HG03280 (cell line): ENCODE data around the gene SYNM.

Experiments
- ATAC-seq: cut with Tn5 transposase; IDR thresholded peaks from one replicate; pipeline ENCODE4 v1.9.1; 2021; ENCODE audit warnings: mild to moderate bottlenecking, moderate library complexity; ENCODE audit not compliant: unreplicated experiment

SYNM gene

DNA sequence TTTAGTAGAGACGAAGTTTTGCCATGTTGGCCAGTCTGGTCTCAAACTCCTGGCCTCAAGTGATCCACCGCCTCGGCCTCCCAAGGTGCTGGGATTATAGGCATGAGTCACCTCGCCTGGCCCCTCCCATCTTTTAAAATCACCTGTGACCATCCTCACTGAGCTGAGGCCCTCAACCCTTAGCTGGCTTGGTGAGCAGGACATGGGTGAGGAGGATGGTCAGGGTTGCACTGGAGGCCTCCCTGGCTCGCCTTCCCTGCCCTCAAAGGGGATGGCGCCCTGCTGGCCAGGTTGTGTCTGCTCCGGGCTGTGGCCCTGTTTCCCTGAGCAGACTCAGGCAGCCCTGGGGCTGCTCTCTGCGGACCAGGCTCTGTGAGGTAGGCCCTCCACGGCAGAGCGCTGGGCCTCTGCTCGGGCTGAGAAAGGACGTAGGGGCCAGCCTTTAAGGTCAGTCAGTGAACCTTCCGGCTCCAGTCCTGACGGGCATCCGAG, 33.7 kb downstream of the SYNM start:
- ATAC-seq: no peak

DNA sequence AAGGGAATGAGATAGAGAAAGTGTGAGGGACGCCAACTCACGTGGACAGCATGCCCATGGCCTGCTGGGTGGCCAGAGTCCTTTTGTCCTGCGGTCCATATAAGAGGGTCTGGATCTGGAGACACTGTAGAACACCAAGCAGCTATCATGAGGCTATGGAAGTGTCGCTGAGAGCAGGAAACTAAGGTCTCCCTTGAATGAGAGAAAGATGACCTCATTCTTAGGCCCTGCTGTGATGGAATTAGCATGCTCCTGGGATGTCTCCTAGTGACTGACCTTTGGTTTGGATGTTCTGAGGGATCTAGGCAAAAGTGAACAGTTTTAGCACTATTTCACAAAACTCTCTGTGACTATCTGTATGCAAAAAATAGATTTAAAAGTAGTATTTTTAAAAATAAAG, 34.4 kb downstream of the SYNM start:
- no peak for ATAC-seq

DNA sequence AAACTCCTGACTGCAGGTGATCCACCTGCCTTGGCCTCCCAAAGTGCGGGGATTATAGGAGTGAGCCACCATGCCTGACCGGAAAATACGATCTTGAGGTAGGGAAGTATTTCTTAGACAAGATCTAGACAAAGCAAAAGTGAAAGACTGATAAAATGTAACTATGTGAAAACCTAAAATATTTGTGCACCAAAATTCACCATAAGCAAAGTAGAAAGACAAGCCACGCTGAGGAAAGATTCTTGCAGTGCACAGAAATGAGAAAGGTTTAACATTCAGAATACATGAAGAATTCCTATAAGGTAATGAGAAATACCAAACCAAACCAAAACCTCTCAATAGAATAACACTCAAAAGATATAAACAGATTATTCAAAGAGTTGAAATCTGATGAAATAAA, 35.7 kb downstream of the SYNM start:
- ATAC-seq: no peak

DNA sequence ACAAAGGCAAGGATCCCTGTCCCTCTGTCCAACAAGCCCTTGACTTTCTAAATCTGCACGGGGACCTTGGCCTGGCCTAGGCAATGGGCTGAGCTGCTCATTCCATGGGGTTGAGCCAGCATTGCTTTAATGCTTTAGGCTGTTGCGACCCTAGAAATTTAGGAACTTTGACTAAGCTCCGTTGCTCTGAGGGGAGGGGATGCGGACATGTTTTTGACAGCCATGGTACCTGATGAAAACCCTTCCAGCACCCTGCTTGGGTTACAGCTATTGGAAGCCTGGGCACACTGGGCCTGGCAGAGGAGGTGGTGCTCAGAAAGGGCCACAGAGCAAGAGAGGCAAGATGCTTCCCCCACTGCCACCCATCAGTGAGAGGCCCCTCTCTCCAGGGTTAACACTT, 37.1 kb downstream of the SYNM start:
- ATAC-seq: no peak

DNA sequence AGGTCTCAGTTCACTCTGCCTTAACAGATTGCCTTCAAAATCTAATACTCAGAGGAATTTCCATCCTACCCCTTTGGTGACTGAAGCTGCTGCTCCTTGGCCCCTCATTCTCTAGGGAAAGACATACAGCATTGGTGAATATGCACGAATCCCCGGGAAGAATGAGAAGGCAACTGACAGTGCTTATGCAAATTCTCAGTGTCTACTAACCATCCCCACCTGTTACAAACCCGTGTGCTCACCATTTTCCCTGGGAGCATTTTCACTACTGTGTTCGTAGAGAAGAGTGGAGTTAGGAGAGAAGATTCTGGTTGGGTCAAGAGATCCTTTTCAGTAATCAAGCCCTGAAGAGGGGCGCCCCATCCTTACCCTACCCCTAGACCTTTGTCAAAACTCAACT, 37.7 kb downstream of the SYNM start:
- no peak for ATAC-seq

DNA sequence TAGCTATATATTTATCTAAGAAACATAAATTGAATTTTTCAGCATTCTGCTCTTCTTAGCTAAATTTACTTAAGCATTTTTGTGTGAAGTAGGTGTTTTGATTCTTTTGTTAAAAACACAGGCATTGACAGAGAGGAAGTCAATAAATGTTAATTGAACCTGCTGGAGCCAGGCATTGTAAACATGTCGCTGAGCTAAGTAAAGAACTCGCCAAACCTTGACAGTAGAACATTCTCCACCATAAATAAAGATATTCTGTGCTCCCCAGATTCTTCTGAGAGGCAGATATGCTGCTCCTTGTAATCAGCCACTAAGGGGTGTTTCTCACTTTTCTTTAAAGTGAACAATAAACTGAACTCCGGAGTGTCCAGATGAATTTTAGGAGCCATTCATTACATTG, 38.4 kb downstream of the SYNM start:
- ATAC-seq: no peak

DNA sequence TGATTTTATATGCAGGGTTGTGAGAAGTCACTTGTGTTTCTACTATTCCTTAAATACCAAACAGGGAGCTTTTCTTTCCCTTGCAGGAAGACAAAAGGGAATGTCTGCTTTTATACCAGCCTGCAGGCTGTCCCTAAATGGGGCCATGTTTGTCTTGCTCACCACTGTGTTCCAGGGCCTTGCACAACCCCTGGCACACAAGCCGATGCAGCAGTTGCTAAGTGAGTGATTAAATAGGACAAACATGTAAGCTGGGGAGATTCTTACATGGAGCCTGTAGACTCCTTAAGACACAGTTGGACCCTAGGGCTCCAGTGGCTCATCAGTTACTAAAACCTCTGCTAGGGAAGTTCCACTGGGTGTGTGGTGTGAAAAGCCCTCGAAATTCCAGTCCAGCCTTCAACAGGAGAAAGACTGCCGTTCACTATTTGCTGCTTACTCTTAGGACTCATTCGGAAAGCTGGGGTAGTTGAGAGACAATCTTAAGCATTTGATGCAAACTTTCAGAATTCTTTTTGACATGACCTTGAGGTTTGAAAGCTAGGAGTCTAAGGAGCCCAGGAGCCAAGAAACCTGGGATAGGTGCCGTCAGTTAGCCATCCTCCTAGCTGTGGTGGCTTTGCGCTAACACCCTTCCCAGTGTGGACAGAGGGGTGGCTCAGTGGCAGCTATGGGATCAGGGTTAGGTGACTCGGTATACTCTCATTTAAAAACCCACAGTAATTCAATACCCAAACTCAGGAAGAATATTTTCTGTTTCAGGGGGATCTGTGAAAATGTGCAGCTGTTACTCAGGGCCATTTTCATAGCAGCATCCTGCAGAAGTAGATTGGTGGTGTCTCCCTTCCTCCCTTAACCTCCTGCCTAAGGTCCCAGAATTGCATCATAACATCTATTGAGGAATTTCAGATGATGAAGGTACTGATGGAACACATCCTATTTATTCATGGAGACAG, 39.1 kb downstream of the SYNM start:
- no peak for ATAC-seq

DNA sequence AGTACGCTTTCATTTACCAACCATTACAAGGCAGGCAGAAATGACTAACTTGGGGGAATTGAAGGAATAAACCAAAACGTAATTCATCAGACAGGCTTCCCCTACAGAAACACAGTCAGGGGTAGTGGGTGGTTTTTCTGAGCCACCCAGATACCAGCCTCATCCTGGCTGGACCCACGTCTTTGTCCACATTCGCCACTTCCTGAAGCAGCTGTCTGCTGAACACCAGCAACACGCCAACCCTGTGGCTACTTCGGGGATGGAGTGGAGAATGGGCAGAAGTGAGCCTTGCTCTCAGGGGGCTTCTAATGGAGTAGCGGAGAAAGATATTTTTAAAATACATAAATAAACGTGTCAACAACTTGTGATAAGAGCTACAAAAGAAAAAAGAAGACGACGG, 40.1 kb downstream of the SYNM start:
- no peak for ATAC-seq

DNA sequence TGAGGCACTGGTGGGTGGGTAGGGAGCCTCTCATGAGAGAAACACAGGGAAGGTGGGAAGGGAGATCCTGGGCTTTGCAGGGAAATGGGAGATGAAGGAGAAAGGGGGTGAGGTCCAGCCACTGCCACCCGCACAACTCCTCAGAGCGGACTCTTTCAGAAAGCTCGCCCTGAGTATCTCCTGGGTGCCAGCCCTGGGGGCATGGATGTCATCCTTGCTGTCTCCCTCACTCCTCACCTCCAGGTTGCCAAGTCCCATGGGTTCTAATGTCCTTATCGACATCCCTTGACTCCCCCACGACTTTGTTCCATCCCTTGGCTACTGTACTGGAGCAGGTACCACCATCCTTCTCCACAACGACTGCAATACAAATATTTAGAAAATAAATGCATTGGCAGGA, 40.9 kb downstream of the SYNM start:
- no peak for ATAC-seq

DNA sequence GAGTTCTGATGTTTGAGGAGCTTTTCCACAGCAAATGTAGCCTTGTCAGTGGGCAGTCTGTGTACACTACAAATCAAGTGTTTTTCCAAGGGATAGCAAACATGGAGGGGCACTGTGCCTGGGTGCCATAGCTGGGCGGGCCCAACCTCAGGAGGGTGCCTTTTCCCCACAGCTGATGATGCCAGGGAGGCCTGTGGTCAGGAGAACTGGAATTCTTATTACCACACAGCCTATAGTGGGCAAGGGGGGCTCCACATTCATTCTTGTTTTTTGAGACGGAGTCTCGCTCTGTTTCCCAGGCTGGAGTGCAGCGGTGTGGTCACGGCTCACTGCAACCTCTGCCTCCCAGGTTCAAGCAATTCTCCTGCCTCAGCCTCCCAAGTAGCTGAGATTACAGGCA, 41.8 kb downstream of the SYNM start:
- no peak for ATAC-seq

DNA sequence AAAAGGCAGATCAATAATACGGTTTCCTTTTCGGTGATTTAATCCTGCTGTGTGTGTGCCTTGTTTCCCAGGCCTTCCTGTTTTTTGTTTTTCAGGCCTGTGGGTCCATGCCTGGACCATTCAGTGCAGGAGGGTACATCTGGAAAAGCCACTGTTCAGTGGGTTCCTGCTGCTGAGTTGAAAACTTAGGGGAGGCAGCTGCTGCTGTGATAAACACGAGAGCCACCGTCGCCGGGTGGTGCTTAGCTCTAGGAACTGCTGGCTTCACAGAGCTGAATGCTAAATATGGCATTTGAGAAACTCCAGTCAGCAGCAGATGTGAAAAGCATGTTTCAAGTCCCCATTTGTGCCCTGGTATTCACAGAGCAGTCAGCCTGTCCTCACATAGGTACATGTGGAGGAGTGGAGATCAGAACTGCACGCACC, 44.0 kb downstream of the SYNM start:
- no peak for ATAC-seq

DNA sequence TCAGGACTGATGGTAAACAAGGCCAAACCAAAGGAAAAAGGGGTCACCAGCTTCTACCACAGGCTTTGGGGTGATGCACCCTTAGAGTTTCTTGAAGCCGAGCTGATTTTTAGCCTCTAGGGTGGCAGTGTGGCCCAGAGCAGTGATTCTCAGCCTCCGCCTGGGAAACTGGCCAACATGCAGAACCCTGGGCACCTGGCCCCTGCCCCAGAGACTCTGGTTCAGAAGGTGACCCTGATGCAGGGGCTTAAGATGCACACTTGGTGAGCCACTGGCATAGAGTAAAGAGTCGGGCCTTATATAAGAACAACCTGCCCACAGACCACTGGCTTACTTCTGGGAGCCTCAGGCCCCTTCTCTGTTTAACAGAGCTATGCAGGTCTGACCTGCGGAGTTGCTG, 44.5 kb downstream of the SYNM start:
- ATAC-seq: no peak

DNA sequence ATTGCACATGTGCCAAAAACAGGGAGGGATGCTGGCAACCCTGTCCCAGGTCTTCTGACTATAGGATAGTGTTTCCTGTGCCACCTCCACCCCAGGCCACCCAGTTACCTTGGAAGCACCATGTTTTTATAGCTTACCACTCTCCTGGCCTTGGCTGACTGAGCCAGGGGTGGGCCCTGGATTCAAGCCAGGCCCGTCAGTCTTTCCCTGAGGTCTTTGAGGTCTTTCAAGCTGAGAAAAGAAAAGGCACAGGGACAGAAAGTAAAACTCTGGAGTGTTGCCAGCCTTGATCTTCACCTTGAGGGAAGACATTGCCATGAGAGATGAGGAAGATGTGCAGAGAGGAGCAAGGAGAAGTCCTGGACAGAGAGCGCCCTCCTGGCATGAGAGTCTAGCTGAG, 46.3 kb downstream of the SYNM start:
- no peak for ATAC-seq

DNA sequence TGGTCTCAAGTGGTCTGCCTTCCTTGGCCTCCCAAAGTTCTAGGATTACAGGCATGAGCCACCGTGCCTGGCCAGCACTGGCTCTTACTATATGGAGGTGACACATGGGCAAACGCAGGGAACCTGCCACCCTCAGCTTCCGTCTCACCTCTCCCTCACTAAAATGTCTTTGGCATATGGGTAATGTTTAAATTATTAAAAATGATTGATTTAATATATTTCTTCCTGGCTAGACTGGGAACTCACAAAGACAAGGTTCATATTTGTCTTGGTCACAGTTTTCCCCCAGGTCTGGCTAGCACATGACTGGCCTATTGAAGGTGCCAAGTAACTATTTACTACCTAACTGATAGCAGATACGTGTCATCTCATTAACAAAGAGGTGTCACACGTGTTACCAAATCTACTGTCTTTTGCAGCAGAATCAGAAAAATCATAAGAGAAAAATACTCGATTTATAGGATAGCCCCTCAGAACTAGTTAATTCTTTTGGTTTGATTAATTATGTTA, 48.2 kb downstream of the SYNM start:
- no peak for ATAC-seq

DNA sequence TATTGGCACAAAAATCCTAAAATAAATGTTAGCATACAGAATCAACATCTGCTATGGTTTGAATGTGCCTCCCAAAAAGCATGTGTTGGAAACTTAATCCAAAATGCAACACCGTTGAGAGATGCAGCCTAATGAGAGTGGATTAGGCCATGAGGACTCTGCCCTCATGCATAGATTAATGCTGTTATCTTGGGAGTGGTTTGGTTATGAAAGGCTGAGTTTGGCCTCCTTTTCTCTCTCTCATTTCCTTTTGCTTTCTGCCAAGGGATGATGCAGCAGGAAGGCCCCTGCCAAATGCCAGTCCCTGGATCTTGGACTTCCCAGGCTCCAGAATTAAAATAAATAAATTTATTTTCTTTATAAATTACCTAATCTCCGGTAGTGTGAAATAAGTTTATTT, 49.4 kb downstream of the SYNM start:
- no peak for ATAC-seq

DNA sequence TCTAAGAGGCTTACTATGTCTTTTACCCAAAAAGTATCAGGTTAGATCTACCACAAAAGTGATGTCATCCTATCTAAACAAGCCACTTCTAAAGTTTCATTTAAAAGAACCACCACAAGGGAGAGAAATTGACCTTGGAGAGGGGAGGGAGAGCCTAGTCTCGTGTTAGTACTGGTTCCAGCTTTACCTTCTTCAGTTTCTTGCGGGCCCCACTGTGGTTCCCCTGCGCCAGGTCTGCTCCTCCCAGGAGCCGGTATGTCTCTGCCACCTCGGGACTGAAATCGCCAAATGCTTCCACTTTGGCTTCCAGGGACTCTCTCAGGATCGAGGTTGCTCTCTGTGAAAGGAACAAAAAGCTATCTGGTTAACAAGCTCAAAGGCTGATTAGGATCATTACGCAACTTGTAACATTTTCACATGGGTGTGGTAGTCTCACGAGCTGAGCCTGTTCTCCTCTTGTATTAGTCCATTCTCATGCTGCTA, 51.1 kb downstream of the SYNM start:
- ATAC-seq: no peak

DNA sequence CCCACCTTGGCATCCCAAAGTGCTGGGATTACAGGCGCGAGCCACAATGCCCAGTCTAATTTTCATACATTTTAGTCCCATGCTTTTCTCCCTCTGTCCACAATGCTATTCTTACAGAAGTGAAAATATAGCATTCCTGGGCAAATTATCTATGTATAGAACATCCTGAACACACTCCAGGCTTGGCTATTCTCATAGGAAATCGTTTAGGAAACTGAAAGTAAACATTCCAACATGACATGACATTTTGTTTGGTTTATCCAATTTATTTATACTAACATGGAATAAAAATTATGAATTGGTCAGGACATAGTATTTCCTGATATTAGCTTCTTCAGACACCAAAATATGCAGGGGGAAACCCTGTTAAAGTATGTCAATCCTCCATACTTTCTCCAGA, 52.6 kb downstream of the SYNM start:
- ATAC-seq: no peak

DNA sequence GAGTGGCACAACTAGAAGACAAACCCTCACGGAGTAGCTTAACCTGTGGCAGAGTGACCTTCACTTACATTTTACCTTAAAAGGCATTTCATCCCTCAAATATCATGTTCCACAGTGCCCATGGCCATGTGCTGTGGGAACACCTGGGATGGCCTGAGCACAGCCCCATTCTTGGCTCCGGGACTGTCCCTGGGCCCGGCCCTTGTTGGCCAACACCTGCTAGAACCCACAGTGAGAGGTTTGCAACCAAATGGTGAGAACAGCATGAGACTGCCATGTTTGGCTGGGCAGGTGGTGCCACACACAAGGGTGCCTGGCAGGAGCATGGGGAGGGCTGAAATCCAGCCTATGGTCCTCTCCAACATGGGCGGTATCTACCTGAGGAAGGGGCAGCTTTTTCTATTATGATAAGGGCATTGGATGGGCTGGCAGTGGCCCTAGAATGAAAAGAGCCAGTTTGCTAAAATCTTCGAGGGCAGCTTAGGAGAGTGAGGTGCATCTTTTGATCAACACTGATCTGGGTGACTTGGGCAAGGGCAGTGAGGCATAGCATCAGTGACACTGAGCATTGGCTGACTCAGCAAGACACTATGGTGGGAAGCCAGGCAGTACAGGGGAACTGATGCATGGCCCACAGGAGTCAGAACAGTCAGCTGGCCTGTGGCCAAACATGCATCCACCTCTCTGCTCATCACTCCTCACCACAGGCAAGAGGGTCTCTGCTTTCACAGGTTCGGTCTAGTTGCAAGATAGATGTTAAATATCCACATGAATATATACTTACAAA, 53.9 kb downstream of the SYNM start:
- ATAC-seq: no peak

DNA sequence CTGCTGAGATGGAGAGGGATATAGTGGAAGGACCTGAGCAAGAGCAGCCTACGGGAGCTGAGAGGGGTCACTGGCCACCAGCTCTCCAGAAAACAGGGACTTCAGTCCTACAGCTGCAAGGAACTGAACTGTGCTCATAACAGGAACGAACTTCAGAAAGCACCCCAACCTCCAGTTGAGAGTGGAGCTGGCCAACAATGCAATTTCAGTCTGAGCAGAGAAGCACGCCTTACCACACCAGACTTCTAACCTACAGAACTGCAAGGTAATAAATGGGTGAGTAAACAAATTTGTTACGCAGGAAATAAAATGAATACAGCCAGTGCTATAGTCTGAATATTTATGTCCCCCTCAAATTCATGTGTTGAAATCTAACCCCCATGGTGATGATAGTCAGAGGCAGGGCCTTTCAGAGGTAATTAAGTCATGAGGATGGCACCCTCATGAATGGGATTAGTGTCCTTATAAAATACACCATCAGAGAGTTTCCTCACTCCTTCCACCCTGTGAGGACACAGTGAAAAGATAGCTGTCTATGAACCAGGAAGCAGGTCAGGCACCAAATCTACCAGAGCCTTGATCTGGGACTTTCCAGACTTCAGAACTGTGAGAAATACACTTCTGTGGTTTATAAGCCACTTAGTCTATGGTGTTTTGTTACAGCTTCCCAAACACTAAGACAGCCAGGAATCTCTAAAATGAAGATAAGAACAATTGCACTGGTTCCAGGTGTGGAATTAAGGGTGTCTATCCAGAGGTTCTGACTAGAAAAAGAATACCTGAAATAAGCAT, 58.6 kb downstream of the SYNM start:
- no peak for ATAC-seq

DNA sequence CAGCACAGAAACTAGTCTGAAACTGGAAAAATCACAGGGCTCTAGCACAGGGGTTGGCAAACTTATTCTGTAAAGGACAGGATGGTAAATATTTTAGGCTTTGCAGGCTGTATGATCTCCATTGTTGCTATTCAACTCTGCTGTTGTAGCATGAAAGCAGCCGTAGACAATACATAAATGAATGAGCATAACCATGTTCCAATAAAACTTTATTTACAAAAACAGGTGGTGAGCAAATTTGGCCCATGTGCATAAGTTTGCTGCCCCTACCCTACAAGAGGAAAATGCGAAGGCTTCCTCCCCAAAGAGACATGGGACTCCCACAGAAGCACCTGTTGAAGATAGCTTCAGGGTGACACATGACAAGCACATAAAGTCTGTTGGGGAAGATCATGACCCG, 59.2 kb downstream of the SYNM start:
- no peak for ATAC-seq
